LNCaP clone FGC (cell line): ENCODE results near the gene UNC93A.
"Not testable (repeated sequence)": the region's sequence is repeated elsewhere in the genome, so short reads cannot be mapped to it uniquely, and the experiment has no call there.

Experiments used
- DNase-seq: peaks from one replicate; pipeline ENCODE4 v3.0.0-alpha.2; 2011; ENCODE audit warnings: low read depth
- H3K4me3 ChIP-seq: 2 replicates; pipeline ENCODE4 v1.5.1; 2011; ENCODE audit warnings: mild to moderate bottlenecking, low read depth, low read length, control low read depth
- CTCF ChIP-seq: IDR thresholded peaks from 2 replicates; pipeline ENCODE4 v1.5.1; 2012; ENCODE audit warnings: mild to moderate bottlenecking; ENCODE audit not compliant: control insufficient read depth, insufficient read depth; ENCODE audit errors: extremely low read depth

Gene UNC93A

GRCh38 chr6:167290786-167291622 is at the start of gene UNC93A:
TSS of gene UNC93A (plus strand) at chr6:167291315. CDS start at chr6:167291490, 175 bp downstream.
- TF ChIP-seq CTCF: no peak
- H3K4me3 ChIP-seq: no peak within 1 kb of the TSS
- DNase-seq: no peak

- not testable (repeated sequence) for DNase-seq, H3K4me3 ChIP-seq
Observed at GRCh38 chr6:167241321-167242134, 49.6 kb upstream of the UNC93A start.

- not testable (repeated sequence) for DNase-seq, H3K4me3 ChIP-seq
Observed at GRCh38 chr6:167242135-167242506, 49.0 kb upstream of the UNC93A start.

- not testable (repeated sequence) for H3K4me3 ChIP-seq, DNase-seq
Observed at GRCh38 chr6:167242511-167243051, 48.5 kb upstream of the UNC93A start.

- H3K4me3 ChIP-seq: no peak overlapping the region
- no peak for DNase-seq
- no peak for TF ChIP-seq CTCF
Observed at GRCh38 chr6:167244064-167244960, 46.8 kb upstream of the UNC93A start.

GRCh38 chr6:167244991-167245390 is 46.1 kb upstream of the UNC93A start:
- no peak for TF ChIP-seq CTCF
- no peak overlapping the region for H3K4me3 ChIP-seq
- no peak for DNase-seq

- DNase-seq: no peak
- no peak overlapping the region for H3K4me3 ChIP-seq
- TF ChIP-seq CTCF: no peak
Observed at GRCh38 chr6:167245591-167245990, 45.5 kb upstream of the UNC93A start.
